HEK293 (cell line): Measurements from ENCODE around the gene NPDC1.

ENCODE experiments used
- CTCF ChIA-PET: fragments of 350-600 bp; formaldehyde crosslinking; extraction: SDS; loops from one replicate; lab custom pipeline; 2021; ENCODE audit warnings: antibody characterized with exemption; lab: Yijun Ruan, JAX
- POLR2A ChIA-PET: fragments of 300-600 bp; formaldehyde crosslinking; extraction: SDS; loops from one replicate; lab custom pipeline; 2020; ENCODE audit warnings: antibody characterized with exemption, inconsistent platforms; lab: Yijun Ruan, JAX
- H3K27ac ChIP-seq: fragments of 200-500 bp; sonication (Bioruptor generic); 2 replicates; pipeline ENCODE4 v1.5.1; 2014; ENCODE audit warnings: low read depth, low read length, control low read depth, inconsistent platforms; ENCODE audit errors: extremely low read depth
- H3K36me3 ChIP-seq, 2 experiments: fragments of 200-500 bp in 1 of 2; sonication (Bioruptor generic) in 1 of 2; 1 replicate in 1 of 2; 2 replicates in 1 of 2; pipeline ENCODE4 v1.5.1; 2014 to 2017; ENCODE audit warnings: inconsistent platforms in 2 of 2, low read length in 2 of 2; ENCODE audit not compliant: control insufficient read depth in 2 of 2, insufficient read depth in 1 of 2
- H3K4me1 ChIP-seq: fragments of 200-500 bp; sonication (Bioruptor generic); 2 replicates; pipeline ENCODE4 v1.5.1; 2014; ENCODE audit warnings: mild to moderate bottlenecking, low read length, inconsistent platforms; ENCODE audit not compliant: control insufficient read depth, insufficient read depth
- H3K4me3 ChIP-seq: 2 replicates; pipeline ENCODE4 v1.5.1; 2011; ENCODE audit warnings: low read depth, mild to moderate bottlenecking, control low read depth, low read length, moderate library complexity
- H3K9me3 ChIP-seq: fragments of 200-500 bp; sonication (Bioruptor generic); 2 replicates; pipeline ENCODE4 v1.5.1; 2014; ENCODE audit warnings: low read depth, low read length, inconsistent platforms; ENCODE audit not compliant: control insufficient read depth, insufficient read depth
- GLIS1 ChIP-seq: fragments of 450-650 bp; formaldehyde crosslinking; IDR thresholded peaks from 2 replicates; pipeline ENCODE4 v1.5.1; 2016; ENCODE audit warnings: missing biosample characterization, missing genetic modification characterization
- KLF1 ChIP-seq: fragments of 450-650 bp; formaldehyde crosslinking; IDR thresholded peaks from 2 replicates; pipeline ENCODE4 v1.5.1; 2016; ENCODE audit warnings: missing biosample characterization, missing genetic modification characterization
- KLF9 ChIP-seq: fragments of 450-650 bp; formaldehyde crosslinking; IDR thresholded peaks from 2 replicates; pipeline ENCODE4 v1.5.1; 2016; ENCODE audit warnings: missing biosample characterization, missing genetic modification characterization, low read depth
- ZBTB17 ChIP-seq: fragments of 450-650 bp; formaldehyde crosslinking; IDR thresholded peaks from 2 replicates; pipeline ENCODE4 v1.5.1; 2016; ENCODE audit warnings: missing biosample characterization, missing genetic modification characterization
- ZFP37 ChIP-seq: fragments of 450-650 bp; formaldehyde crosslinking; IDR thresholded peaks from 2 replicates; pipeline ENCODE4 v1.5.1; 2016; ENCODE audit warnings: missing biosample characterization, missing genetic modification characterization
- ZNF157 ChIP-seq: fragments of 450-650 bp; formaldehyde crosslinking; IDR thresholded peaks from 2 replicates; pipeline ENCODE4 v1.5.1; 2016; ENCODE audit warnings: missing biosample characterization, missing genetic modification characterization
- ZNF223 ChIP-seq: fragments of 450-650 bp; formaldehyde crosslinking; IDR thresholded peaks from 2 replicates; pipeline ENCODE4 v1.5.1; 2016; ENCODE audit warnings: missing biosample characterization, missing genetic modification characterization
- ZNF24 ChIP-seq: fragments of 450-650 bp; formaldehyde crosslinking; IDR thresholded peaks from 2 replicates; pipeline ENCODE4 v1.5.1; 2016; ENCODE audit warnings: missing biosample characterization, missing genetic modification characterization
- ZNF292 ChIP-seq: fragments of 450-650 bp; formaldehyde crosslinking; IDR thresholded peaks from 2 replicates; pipeline ENCODE4 v1.5.1; 2016; ENCODE audit warnings: low read depth, missing biosample characterization, missing genetic modification characterization, borderline replicate concordance
- ZNF335 ChIP-seq: fragments of 450-650 bp; formaldehyde crosslinking; conservative IDR thresholded peaks from 2 replicates; pipeline ENCODE4 v1.5.1; 2016; ENCODE audit warnings: missing biosample characterization, missing genetic modification characterization
- ZNF391 ChIP-seq: fragments of 450-650 bp; formaldehyde crosslinking; IDR thresholded peaks from 2 replicates; pipeline ENCODE4 v1.5.1; 2016; ENCODE audit warnings: low read depth, missing biosample characterization, missing genetic modification characterization, borderline replicate concordance
- ZNF600 ChIP-seq: fragments of 450-650 bp; formaldehyde crosslinking; IDR thresholded peaks from 2 replicates; pipeline ENCODE4 v1.5.1; 2016; ENCODE audit warnings: missing biosample characterization, missing genetic modification characterization
- ZNF621 ChIP-seq: fragments of 450-650 bp; formaldehyde crosslinking; IDR thresholded peaks from 2 replicates; pipeline ENCODE4 v1.5.1; 2017; ENCODE audit warnings: missing biosample characterization, missing genetic modification characterization
- ZNF658 ChIP-seq: fragments of 450-650 bp; formaldehyde crosslinking; IDR thresholded peaks from 2 replicates; pipeline ENCODE4; 2016; ENCODE audit warnings: missing biosample characterization, missing genetic modification characterization
- ZNF776 ChIP-seq: fragments of 450-650 bp; formaldehyde crosslinking; IDR thresholded peaks from 2 replicates; pipeline ENCODE4 v1.5.0; 2017; ENCODE audit warnings: missing biosample characterization, missing genetic modification characterization, borderline replicate concordance
- ZSCAN23 ChIP-seq: fragments of 450-650 bp; formaldehyde crosslinking; IDR thresholded peaks from 2 replicates; pipeline ENCODE4 v1.5.1; 2016; ENCODE audit warnings: missing biosample characterization, missing genetic modification characterization
- TF ChIP-seq, protein P1 (sequence below): fragments of 450-650 bp; formaldehyde crosslinking; IDR thresholded peaks from 2 replicates; pipeline ENCODE4 v1.5.1; 2016; ENCODE audit warnings: missing biosample characterization, missing genetic modification characterization
- TF ChIP-seq, protein P2 (sequence below): fragments of 450-650 bp; formaldehyde crosslinking; conservative IDR thresholded peaks from 2 replicates; pipeline ENCODE4 v1.5.1; 2016; ENCODE audit warnings: low read depth, missing biosample characterization, missing genetic modification characterization
- TF ChIP-seq, protein P3 (sequence below): fragments of 450-650 bp; formaldehyde crosslinking; IDR thresholded peaks from 2 replicates; pipeline ENCODE4 v1.5.1; 2016; ENCODE audit warnings: missing biosample characterization, missing genetic modification characterization
- TF ChIP-seq, protein P4 (sequence below): fragments of 450-650 bp; formaldehyde crosslinking; IDR thresholded peaks from 2 replicates; pipeline ENCODE4 v1.5.1; 2016; ENCODE audit warnings: missing biosample characterization, missing genetic modification characterization

The NPDC1 gene

DNA sequence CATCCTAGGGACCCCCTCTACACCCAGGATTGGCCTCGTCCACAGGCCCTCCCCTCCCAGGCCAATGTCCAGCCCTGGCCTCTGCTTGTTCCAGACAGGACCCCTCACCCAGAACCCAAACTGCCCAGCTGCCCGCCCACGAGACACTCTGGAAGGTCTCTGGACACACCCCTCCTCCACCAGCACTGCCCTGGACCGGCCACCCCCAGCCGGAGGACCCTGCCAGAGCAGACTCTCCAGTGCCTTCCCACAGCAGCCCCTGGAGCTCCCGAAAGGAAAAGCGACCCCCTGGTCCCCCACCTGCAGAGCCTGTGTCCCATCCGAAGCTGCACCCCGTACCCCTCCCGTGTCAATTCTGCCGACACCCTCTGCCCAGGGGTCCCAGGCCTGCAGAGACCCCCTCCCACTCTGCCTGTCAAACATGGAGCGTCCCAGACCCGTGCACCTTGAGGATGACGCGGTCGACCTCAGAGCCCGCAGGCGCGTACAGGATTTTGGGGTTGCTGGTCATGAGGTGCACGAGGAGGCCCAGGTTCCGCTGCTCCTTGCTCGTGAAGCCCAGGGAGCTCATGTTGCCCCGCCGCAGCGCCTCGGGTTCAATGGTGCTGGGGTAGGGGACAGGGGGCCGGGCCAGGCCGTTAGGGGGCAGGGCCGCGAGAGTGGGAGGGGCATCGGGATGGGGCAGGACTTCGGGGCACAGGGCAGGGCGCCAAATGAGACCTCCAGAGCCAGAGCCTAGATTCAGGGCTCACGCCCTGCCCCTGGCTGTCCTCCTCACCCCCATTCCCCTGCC is 25.9 kb downstream of the NPDC1 start:
- no peaks in the 10 kb centered on the region for H3K9me3 ChIP-seq
- no peak overlapping the region for H3K4me3 ChIP-seq
- H3K27ac ChIP-seq: no peak overlapping the region
- TF ChIP-seq ZNF24 (tag by site-specific recombination): no peak
- no peaks in the 10 kb centered on the region for H3K4me1 ChIP-seq
- peaks cover 0 to 43% of the 10 kb centered on the region in 2 experiments; a peak in 1 of 3 replicates for H3K36me3 ChIP-seq
- CTCF ChIA-PET: interaction anchor here (0.6 to 5.1 kb wide), 6 partner anchors 9 to 258 kb away, joined by 3 to 25 read pairs (median 3); no protein-coding TSS in a partner anchor
- POLR2A ChIA-PET: interaction anchor here (1.0 to 2.5 kb wide), 2 partner anchors 9 to 28 kb away, joined by 3 to 9 read pairs; partner anchors contain the start of gene PAXX

DNA sequence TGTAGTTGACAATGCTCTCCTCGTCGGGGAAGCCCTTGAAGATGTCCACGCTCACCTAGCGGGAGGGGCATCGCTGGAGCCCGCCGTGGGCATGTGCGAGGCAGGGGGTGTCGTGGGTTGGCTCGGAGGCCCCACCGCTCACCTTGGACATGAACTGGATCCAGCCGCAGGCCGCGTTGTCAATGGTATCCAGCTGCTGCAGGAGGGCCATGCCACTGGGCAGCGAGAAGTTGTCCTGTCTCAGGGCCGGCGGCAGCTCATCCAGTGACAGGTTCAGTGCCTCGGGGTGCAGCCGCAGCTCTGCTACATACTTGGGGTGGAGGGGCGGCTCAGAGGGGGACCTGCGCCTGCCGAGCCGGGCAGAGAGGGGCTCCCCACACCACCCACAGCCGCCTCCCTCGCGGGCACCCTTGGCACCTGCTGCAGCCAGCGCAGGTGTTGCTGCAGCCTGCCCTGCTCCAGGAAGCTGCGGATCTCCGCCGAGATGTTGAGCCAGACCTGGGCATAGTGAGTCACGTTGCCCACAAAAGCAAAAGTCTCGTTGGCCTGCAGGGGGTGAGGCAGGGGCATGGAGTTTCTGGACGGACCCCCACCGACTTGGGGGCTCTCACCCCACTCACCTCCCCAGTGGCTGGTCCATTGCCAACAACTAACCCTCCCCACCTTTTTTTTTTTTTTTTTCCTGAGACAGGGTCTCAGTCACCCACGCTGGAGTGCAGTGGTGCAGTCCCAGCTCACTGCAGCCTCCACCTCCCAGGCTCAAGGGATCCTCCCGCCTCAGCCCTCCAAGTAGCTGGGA is 27.0 kb downstream of the NPDC1 start:
- CTCF ChIA-PET: interaction anchor here (0.6 to 5.1 kb wide), 6 partner anchors 8 to 267 kb away, joined by 3 to 25 read pairs (median 3); partner anchors contain the start of gene AJM1
- Histone ChIP-seq H3K27ac (no peak overlapping the region), H3K9me3 (no peaks in the 10 kb centered on the region), H3K36me3 (peaks cover 0 to 54% of the 10 kb centered on the region in 2 experiments; a peak in 1 of 3 replicates), H3K4me3 (no peak overlapping the region), H3K4me1 (no peaks in the 10 kb centered on the region)
- POLR2A ChIA-PET: interaction anchor here (0.6 to 1.0 kb wide), 2 partner anchors 10 to 48 kb away, joined by 3 to 4 read pairs; no protein-coding TSS in a partner anchor
- TF ChIP-seq ZNF335 (tag by site-specific recombination) (no peak), ZSCAN23 (tag by site-specific recombination) (no peak), KLF1 (tag by site-specific recombination) (peak; percentile 19; the same call in 1 of the 2 replicates), GLIS1 (tag by site-specific recombination) (no peak), ZNF621 (no peak), KLF9 (tag by site-specific recombination) (0 out of 2 replicates have a peak, but pooled peaks have one; percentile 1), ZNF292 (tag by site-specific recombination) (no peak), ZNF600 (tag by site-specific recombination) (peak; percentile 34; the same call in 1 of the 2 replicates), ZNF776 (tag by site-specific recombination) (no peak), ZNF658 (no peak), ZFP37 (no peak), ZNF223 (tag by site-specific recombination) (no peak), ZNF391 (no peak), ZNF157 (tag by site-specific recombination) (no peak), ZBTB17 (no peak)
- TF ChIP-seq, protein P1, sequence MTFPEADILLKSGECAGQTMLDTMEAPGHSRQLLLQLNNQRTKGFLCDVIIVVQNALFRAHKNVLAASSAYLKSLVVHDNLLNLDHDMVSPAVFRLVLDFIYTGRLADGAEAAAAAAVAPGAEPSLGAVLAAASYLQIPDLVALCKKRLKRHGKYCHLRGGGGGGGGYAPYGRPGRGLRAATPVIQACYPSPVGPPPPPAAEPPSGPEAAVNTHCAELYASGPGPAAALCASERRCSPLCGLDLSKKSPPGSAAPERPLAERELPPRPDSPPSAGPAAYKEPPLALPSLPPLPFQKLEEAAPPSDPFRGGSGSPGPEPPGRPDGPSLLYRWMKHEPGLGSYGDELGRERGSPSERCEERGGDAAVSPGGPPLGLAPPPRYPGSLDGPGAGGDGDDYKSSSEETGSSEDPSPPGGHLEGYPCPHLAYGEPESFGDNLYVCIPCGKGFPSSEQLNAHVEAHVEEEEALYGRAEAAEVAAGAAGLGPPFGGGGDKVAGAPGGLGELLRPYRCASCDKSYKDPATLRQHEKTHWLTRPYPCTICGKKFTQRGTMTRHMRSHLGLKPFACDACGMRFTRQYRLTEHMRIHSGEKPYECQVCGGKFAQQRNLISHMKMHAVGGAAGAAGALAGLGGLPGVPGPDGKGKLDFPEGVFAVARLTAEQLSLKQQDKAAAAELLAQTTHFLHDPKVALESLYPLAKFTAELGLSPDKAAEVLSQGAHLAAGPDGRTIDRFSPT (tag by site-specific recombination): peak; percentile 38; the same call in 1 of the 2 replicates
- TF ChIP-seq, protein P2, sequence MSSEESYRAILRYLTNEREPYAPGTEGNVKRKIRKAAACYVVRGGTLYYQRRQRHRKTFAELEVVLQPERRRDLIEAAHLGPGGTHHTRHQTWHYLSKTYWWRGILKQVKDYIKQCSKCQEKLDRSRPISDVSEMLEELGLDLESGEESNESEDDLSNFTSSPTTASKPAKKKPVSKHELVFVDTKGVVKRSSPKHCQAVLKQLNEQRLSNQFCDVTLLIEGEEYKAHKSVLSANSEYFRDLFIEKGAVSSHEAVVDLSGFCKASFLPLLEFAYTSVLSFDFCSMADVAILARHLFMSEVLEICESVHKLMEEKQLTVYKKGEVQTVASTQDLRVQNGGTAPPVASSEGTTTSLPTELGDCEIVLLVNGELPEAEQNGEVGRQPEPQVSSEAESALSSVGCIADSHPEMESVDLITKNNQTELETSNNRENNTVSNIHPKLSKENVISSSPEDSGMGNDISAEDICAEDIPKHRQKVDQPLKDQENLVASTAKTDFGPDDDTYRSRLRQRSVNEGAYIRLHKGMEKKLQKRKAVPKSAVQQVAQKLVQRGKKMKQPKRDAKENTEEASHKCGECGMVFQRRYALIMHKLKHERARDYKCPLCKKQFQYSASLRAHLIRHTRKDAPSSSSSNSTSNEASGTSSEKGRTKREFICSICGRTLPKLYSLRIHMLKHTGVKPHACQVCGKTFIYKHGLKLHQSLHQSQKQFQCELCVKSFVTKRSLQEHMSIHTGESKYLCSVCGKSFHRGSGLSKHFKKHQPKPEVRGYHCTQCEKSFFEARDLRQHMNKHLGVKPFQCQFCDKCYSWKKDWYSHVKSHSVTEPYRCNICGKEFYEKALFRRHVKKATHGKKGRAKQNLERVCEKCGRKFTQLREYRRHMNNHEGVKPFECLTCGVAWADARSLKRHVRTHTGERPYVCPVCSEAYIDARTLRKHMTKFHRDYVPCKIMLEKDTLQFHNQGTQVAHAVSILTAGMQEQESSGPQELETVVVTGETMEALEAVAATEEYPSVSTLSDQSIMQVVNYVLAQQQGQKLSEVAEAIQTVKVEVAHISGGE (tag by site-specific recombination): no peak
- TF ChIP-seq, protein P3, sequence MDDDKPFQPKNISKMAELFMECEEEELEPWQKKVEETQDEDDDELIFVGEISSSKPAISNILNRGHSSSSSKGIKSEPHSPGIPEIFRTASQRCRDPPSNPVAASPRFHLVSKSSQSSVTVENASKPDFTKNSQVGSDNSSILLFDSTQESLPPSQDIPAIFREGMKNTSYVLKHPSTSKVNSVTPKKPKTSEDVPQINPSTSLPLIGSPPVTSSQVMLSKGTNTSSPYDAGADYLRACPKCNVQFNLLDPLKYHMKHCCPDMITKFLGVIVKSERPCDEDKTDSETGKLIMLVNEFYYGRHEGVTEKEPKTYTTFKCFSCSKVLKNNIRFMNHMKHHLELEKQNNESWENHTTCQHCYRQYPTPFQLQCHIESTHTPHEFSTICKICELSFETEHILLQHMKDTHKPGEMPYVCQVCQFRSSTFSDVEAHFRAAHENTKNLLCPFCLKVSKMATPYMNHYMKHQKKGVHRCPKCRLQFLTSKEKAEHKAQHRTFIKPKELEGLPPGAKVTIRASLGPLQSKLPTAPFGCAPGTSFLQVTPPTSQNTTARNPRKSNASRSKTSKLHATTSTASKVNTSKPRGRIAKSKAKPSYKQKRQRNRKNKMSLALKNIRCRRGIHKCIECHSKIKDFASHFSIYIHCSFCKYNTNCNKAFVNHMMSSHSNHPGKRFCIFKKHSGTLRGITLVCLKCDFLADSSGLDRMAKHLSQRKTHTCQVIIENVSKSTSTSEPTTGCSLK: no peak
- TF ChIP-seq, protein P4, sequence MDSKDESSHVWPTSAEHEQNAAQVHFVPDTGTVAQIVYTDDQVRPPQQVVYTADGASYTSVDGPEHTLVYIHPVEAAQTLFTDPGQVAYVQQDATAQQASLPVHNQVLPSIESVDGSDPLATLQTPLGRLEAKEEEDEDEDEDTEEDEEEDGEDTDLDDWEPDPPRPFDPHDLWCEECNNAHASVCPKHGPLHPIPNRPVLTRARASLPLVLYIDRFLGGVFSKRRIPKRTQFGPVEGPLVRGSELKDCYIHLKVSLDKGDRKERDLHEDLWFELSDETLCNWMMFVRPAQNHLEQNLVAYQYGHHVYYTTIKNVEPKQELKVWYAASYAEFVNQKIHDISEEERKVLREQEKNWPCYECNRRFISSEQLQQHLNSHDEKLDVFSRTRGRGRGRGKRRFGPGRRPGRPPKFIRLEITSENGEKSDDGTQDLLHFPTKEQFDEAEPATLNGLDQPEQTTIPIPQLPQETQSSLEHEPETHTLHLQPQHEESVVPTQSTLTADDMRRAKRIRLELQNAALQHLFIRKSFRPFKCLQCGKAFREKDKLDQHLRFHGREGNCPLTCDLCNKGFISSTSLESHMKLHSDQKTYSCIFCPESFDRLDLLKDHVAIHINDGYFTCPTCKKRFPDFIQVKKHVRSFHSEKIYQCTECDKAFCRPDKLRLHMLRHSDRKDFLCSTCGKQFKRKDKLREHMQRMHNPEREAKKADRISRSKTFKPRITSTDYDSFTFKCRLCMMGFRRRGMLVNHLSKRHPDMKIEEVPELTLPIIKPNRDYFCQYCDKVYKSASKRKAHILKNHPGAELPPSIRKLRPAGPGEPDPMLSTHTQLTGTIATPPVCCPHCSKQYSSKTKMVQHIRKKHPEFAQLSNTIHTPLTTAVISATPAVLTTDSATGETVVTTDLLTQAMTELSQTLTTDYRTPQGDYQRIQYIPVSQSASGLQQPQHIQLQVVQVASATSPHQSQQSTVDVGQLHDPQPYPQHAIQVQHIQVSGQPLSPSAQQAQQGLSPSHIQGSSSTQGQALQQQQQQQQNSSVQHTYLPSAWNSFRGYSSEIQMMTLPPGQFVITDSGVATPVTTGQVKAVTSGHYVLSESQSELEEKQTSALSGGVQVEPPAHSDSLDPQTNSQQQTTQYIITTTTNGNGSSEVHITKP (tag by site-specific recombination): peak; percentile 64
